DOHH2 (cell line): Measurements from ENCODE around the gene INSIG1.

Experiments
- H3F3A ChIP-seq: fragments of 200-600 bp; sonication (generic), shearing (Covaris generic); 2 replicates; pipeline ENCODE4 v1.6.0; 2016; ENCODE audit warnings: antibody characterized with exemption, mild to moderate bottlenecking; ENCODE audit not compliant: control insufficient read depth, insufficient read depth
- H3K27ac ChIP-seq: fragments of 200-600 bp; sonication (generic); 2 replicates; pipeline ENCODE4 v1.5.1; 2014; ENCODE audit warnings: low read depth, mild to moderate bottlenecking, low read length, moderate library complexity
- H3K27me3 ChIP-seq: fragments of 200-600 bp; sonication (generic); 2 replicates; pipeline ENCODE4 v1.6.1; 2014; ENCODE audit warnings: mild to moderate bottlenecking, low read length, mixed read lengths; ENCODE audit not compliant: control insufficient read depth
- H3K36me3 ChIP-seq: fragments of 200-600 bp; sonication (generic); 2 replicates; pipeline ENCODE4 v1.6.1; 2014; ENCODE audit warnings: mild to moderate bottlenecking, low read length, moderate library complexity, mixed read lengths; ENCODE audit not compliant: control insufficient read depth
- H3K4me1 ChIP-seq: fragments of 200-600 bp; sonication (generic); 2 replicates; pipeline ENCODE4 v1.6.1; 2014; ENCODE audit warnings: mild to moderate bottlenecking, low read length, mixed read lengths; ENCODE audit not compliant: control insufficient read depth
- H3K4me2 ChIP-seq: fragments of 200-600 bp; sonication (generic); 2 replicates; pipeline ENCODE4 v1.6.0; 2014; ENCODE audit warnings: mild to moderate bottlenecking, low read length, moderate library complexity
- H3K4me3 ChIP-seq: fragments of 200-600 bp; sonication (generic); 2 replicates; pipeline ENCODE4 v1.5.1; 2014; ENCODE audit warnings: mild to moderate bottlenecking, low read length, mixed read lengths
- H3K79me2 ChIP-seq: fragments of 200-600 bp; sonication (generic); 2 replicates; pipeline ENCODE4 v1.6.1; 2014; ENCODE audit warnings: mild to moderate bottlenecking, low read length, mixed read lengths; ENCODE audit not compliant: control insufficient read depth
- H3K9me2 ChIP-seq: fragments of 200-600 bp; sonication (generic); replicated peaks from 2 replicates; pipeline ENCODE4 v1.6.1; 2014; ENCODE audit warnings: mild to moderate bottlenecking, low read length, mixed read lengths; ENCODE audit not compliant: control insufficient read depth
- H3K9me3 ChIP-seq: fragments of 200-600 bp; sonication (generic); 2 replicates; pipeline ENCODE4 v1.6.1; 2014; ENCODE audit warnings: antibody characterized with exemption, low read length, mixed read lengths; ENCODE audit not compliant: control insufficient read depth, insufficient read depth
- H4K20me1 ChIP-seq: fragments of 200-600 bp; sonication (generic); 2 replicates; pipeline ENCODE4 v1.6.0; 2014; ENCODE audit warnings: low read depth, mild to moderate bottlenecking, antibody characterized with exemption, low read length, moderate library complexity; ENCODE audit not compliant: control insufficient read depth, insufficient read depth
- CTCF ChIP-seq: fragments of 200-600 bp; sonication (generic); IDR thresholded peaks from one replicate; pipeline ENCODE4 v1.5.1; 2014; ENCODE audit warnings: antibody characterized with exemption, mild to moderate bottlenecking, low read depth, low read length; ENCODE audit not compliant: poor library complexity, severe bottlenecking
- EZH2phosphoT487 ChIP-seq: fragments of 200-600 bp; sonication (generic); IDR thresholded peaks from 2 replicates; pipeline ENCODE4 v1.6.1; 2017; ENCODE audit warnings: borderline replicate concordance, mild to moderate bottlenecking, antibody characterized with exemption, low read length, moderate library complexity, mixed read lengths

Gene INSIG1

DNA sequence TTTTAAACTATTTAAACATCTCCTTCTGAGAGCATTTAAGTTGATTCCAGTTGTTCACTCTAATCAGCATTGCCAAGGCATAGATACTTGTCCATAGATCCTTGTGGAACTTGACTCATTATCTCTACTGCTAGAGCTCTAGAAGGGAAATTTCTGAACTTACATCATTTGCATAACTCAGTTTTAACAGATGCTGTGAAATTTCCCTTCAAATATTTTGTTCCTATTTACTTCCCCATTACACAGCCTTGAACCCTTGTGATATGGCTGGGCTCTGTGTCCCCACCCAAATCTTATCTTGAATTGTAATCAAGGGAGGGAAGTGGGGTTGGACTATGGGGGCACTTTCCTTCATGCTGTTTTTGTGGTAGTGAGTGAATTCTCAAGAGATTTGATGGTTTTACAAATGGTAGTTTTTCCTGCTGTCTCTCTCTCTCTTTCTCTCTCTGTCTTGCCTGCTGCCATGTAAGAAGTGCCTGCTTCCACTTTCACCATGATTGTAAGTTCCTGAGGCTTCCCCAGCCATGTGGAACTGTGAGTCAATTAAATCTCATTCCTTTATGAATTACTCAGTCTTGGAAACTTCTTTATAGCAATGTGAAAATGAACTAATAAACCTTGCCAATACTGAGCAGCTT, 25.4 kb downstream of the INSIG1 start:
- Histone ChIP-seq H3K4me3 (no peak overlapping the region), H3K36me3 (no peaks in the 10 kb centered on the region), H3K79me2 (no peaks in the 10 kb centered on the region), H3F3A (no peaks in the 10 kb centered on the region), H3K9me2 (no peaks in the 10 kb centered on the region), H4K20me1 (no peaks in the 10 kb centered on the region), H3K27ac (no peak overlapping the region), H3K4me1 (peaks cover 7% of the 10 kb centered on the region), H3K27me3 (peaks cover 5% of the 10 kb centered on the region; the same call in 1 of the 2 replicates), H3K4me2 (no peak overlapping the region), H3K9me3 (peaks cover 14% of the 10 kb centered on the region)
- no peak for TF ChIP-seq EZH2phosphoT487
- TF ChIP-seq CTCF = no peak

GRCh38 chr7:155324012-155324917, 26.6 kb downstream of the INSIG1 start:
- no peak overlapping the region for H3K27ac ChIP-seq
- H3K9me2 ChIP-seq = no peaks in the 10 kb centered on the region

GRCh38 chr7:155324918-155325235, 27.2 kb downstream of the INSIG1 start:
- Histone ChIP-seq H3K9me3 (peaks cover 19% of the 10 kb centered on the region), H3K9me2 (no peaks in the 10 kb centered on the region), H3K36me3 (no peaks in the 10 kb centered on the region), H3K4me1 (peaks cover 7% of the 10 kb centered on the region), H3F3A (no peaks in the 10 kb centered on the region; the same call in 1 of the 2 replicates), H3K27me3 (peaks cover 5% of the 10 kb centered on the region; the same call in 1 of the 2 replicates), H4K20me1 (no peaks in the 10 kb centered on the region), H3K27ac (no peak overlapping the region), H3K4me3 (no peak overlapping the region), H3K4me2 (no peak overlapping the region), H3K79me2 (no peaks in the 10 kb centered on the region)
- TF ChIP-seq CTCF (no peak), EZH2phosphoT487 (no peak)

More at GRCh38 chr7:155324012-155324917, 26.6 kb downstream of the INSIG1 start:
- H3K4me2 ChIP-seq = no peak overlapping the region
- TF ChIP-seq EZH2phosphoT487 (no peak), CTCF (no peak)
- H3K4me1 ChIP-seq = peaks cover 7% of the 10 kb centered on the region
- H3K9me3 ChIP-seq = peaks cover 19% of the 10 kb centered on the region
- H3K36me3 ChIP-seq = no peaks in the 10 kb centered on the region
- peaks cover 5% of the 10 kb centered on the region; the same call in 1 of the 2 replicates for H3K27me3 ChIP-seq
- H3K4me3 ChIP-seq = no peak overlapping the region
- no peaks in the 10 kb centered on the region for H4K20me1 ChIP-seq
- H3F3A ChIP-seq = no peaks in the 10 kb centered on the region; the same call in 1 of the 2 replicates
- H3K79me2 ChIP-seq = no peaks in the 10 kb centered on the region
